Tibial artery (tissue), 4 donors: ENCODE data around the gene HMGN2.

Source experiments
- DNase-seq, 2 donors: peaks; one replicate each; pipeline ENCODE4 v3.0.0-alpha.2; 2019
- H3K27ac ChIP-seq, 2 donors: fragments of 200-600 bp; sonication (generic) in 1 of 2; 1 replicate in 1 of 2; 2 replicates in 1 of 2; pipeline ENCODE4 v1.5.1; 2018 to 2019; ENCODE audit warnings: mild to moderate bottlenecking in 1 of 2
- H3K27me3 ChIP-seq, 2 donors: fragments of 200-600 bp; sonication (generic) in 1 of 2; one replicate each; pipeline versions ENCODE4 v1.5.1 to v1.6.0; 2016 to 2019
- H3K36me3 ChIP-seq, 3 donors: fragments of 200-600 bp; sonication (generic) in 2 of 3; one replicate each; pipeline ENCODE4 v1.5.1; 2016 to 2019; ENCODE audit warnings: mild to moderate bottlenecking in 2 of 3
- H3K4me1 ChIP-seq, 4 donors: fragments of 200-600 bp; sonication (generic) in 2 of 4; 1 replicate in 3 of 4; 2 replicates in 1 of 4; pipeline ENCODE4 v1.5.1; 2016 to 2019
- H3K4me3 ChIP-seq, 2 donors: fragments of 200-600 bp; sonication (generic) in 1 of 2; 1 replicate in 1 of 2; 2 replicates in 1 of 2; pipeline ENCODE4 v1.5.1; 2018 to 2019; ENCODE audit warnings: mild to moderate bottlenecking in 2 of 2
- H3K9me3 ChIP-seq, 3 donors: fragments of 200-600 bp; sonication (generic) in 1 of 3; one replicate each; pipeline ENCODE4 v1.5.1; 2016 to 2019
- intact Hi-C: fragments of 100-400 bp; cut with DNase I; formaldehyde crosslinking; loops from one replicate; pipeline ENCODE4 v1.15.0; 2023; ENCODE audit warnings: low total_unique reads
- TF ChIP-seq, protein P1 (sequence below), 2 experiments: fragments of 200-600 bp in 1 of 2; fragments of 450-650 bp in 1 of 2; IDR thresholded peaks; one replicate each; pipeline ENCODE4 v1.5.1; 2017 to 2019; ENCODE audit warnings: antibody characterized with exemption in 2 of 2, mild to moderate bottlenecking in 1 of 2, moderate library complexity in 1 of 2

Gene HMGN2

DNA sequence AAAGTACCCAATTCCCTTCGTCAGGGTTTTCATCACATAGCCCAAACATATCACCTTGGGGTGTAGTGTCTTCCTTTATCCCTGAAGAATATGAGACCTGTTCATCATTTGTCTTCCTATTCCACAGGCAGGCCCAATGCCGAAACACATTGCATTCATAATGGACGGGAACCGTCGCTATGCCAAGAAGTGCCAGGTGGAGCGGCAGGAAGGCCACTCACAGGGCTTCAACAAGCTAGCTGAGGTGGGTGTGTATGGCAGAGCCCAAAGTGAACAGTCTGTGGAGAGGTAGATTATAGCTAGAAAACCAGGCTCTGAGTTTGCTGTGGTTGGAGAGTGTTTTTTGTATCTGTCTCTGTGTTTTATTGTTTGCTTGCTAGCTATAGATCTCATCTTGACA lies 34.2 kb upstream of the HMGN2 start:
- Histone ChIP-seq H3K4me3 (no peak overlapping the region), H3K27ac (no peak overlapping the region), H3K4me1 (peaks cover 0 to 20% (median 12%) of the 10 kb centered on the region in 4 donors), H3K36me3 (peaks cover 56 to 87% (median 73%) of the 10 kb centered on the region in 3 donors), H3K9me3 (no peaks in the 10 kb centered on the region), H3K27me3 (no peaks in the 10 kb centered on the region)
- DNase-seq, result no peak
- TF ChIP-seq, protein P1, sequence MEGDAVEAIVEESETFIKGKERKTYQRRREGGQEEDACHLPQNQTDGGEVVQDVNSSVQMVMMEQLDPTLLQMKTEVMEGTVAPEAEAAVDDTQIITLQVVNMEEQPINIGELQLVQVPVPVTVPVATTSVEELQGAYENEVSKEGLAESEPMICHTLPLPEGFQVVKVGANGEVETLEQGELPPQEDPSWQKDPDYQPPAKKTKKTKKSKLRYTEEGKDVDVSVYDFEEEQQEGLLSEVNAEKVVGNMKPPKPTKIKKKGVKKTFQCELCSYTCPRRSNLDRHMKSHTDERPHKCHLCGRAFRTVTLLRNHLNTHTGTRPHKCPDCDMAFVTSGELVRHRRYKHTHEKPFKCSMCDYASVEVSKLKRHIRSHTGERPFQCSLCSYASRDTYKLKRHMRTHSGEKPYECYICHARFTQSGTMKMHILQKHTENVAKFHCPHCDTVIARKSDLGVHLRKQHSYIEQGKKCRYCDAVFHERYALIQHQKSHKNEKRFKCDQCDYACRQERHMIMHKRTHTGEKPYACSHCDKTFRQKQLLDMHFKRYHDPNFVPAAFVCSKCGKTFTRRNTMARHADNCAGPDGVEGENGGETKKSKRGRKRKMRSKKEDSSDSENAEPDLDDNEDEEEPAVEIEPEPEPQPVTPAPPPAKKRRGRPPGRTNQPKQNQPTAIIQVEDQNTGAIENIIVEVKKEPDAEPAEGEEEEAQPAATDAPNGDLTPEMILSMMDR (IDR thresholded peaks at IDR 0.05), result no peak
- intact Hi-C loops, result no loop called here

DNA sequence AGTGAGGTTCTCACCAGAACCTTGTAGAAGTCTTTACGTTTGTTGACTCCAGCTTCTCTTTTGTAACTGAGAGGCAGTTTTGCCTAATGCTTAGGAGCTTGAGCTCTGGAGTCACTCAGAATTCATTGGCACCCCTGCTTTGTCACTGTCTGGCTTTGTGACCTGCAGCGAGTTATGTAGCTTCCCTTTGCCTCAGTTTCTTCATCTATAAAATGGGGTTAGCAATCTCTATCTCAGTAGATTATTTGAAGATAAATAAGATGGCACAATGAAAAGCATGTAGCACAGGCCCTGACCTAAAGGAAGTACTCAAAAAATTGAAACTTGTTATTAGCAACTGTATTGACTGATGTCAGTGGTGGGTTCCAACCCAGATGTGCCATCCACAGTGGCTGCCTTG lies 32.0 kb upstream of the HMGN2 start:
- Histone ChIP-seq H3K4me3 (no peak overlapping the region), H3K27ac (no peak overlapping the region), H3K4me1 (no peaks in the 10 kb centered on the region), H3K9me3 (no peaks in the 10 kb centered on the region), H3K36me3 (peaks cover 79 to 97% (median 89%) of the 10 kb centered on the region in 3 donors), H3K27me3 (no peaks in the 10 kb centered on the region)
- DNase-seq, result no peak
- TF ChIP-seq, protein P1 (IDR thresholded peaks at IDR 0.05), result no peak
- intact Hi-C loops, result no loop called here

- no peak for DNase-seq
- Histone ChIP-seq H3K27me3 (no peaks in the 10 kb centered on the region), H3K36me3 (peaks cover 62 to 92% (median 73%) of the 10 kb centered on the region in 3 donors), H3K4me1 (no peaks in the 10 kb centered on the region), H3K9me3 (no peaks in the 10 kb centered on the region), H3K4me3 (no peak overlapping the region), H3K27ac (no peak overlapping the region)
- intact Hi-C loops, result no loop called here
- TF ChIP-seq, protein P1 (IDR thresholded peaks at IDR 0.05), result no peak
These were observed 22.4 kb upstream of the HMGN2 start for GRCh38 chr1:26449868-26450267.

DNA sequence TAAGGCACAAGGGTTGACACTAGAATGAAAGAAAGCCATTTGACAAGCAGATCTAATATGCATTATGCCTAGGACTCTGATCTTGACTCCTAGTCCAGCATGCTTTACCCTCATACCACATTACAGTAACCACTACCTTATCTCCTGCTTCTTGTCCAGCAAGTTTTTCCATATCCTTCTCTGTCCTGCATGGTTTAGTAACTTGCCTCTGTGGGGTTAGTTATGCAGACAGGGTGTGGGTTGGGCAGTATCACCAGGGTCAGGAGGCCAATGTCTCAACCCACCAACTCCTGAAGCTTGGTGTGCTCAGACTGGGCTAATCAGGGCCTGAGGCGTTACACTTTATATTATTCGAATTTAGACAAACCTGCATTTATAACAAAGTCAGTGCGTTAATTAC lies 21.3 kb upstream of the HMGN2 start:
- intact Hi-C loops, result no loop called here
- H3K27ac ChIP-seq, result no peak overlapping the region
- no peaks in the 10 kb centered on the region for H3K4me1 ChIP-seq
- no peak overlapping the region for H3K4me3 ChIP-seq
- TF ChIP-seq, protein P1 (IDR thresholded peaks at IDR 0.05), result no peak
- peaks cover 58 to 92% (median 77%) of the 10 kb centered on the region in 3 donors for H3K36me3 ChIP-seq
- no peaks in the 10 kb centered on the region for H3K27me3 ChIP-seq
- DNase-seq, result no peak
- H3K9me3 ChIP-seq, result no peaks in the 10 kb centered on the region

- Histone ChIP-seq H3K4me1 (no peaks in the 10 kb centered on the region), H3K9me3 (no peaks in the 10 kb centered on the region), H3K36me3 (peaks cover 47 to 82% (median 71%) of the 10 kb centered on the region in 3 donors), H3K4me3 (no peak overlapping the region), H3K27me3 (no peaks in the 10 kb centered on the region), H3K27ac (no peak overlapping the region)
- intact Hi-C loops, result no loop called here
- DNase-seq, result no peak
- TF ChIP-seq, protein P1 (IDR thresholded peaks at IDR 0.05), result no peak
These were observed 19.6 kb upstream of the HMGN2 start for GRCh38 chr1:26452459-26453183.
